ENCODE data around the gene EFNB2.

DNA sequence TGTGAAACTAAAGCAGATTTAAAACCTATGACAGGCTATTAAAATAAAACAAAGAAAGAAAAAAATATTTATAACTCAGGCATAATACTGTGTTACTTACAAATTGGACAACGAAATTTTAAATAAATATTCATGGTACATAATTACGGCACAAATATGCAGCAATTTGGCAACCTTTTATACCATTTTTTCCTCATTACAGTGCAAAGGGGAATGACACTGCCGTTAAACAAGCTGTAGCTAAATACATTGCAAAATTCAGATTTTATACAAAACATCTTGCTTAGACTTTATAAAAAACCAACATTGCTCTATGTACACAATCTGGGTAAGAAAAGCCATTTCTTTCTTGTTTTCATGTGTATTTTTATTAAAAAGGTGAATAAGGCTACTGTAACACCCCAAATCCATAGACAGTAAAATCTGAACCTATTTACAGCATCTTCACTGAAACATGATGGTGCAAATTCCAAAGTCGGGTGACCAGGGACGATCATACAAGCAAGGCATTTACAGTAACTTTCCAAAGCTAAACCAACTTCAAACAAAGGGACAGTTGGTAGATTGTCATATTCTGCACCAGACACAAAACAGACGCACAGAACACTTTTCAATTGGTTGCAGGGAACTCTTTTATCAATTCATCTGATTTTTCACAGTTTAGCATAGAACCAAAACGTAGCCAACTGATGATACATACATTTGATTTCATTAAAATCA, 45.5 kb downstream of the EFNB2 start:
- TF ChIP-seq, protein P1, sequence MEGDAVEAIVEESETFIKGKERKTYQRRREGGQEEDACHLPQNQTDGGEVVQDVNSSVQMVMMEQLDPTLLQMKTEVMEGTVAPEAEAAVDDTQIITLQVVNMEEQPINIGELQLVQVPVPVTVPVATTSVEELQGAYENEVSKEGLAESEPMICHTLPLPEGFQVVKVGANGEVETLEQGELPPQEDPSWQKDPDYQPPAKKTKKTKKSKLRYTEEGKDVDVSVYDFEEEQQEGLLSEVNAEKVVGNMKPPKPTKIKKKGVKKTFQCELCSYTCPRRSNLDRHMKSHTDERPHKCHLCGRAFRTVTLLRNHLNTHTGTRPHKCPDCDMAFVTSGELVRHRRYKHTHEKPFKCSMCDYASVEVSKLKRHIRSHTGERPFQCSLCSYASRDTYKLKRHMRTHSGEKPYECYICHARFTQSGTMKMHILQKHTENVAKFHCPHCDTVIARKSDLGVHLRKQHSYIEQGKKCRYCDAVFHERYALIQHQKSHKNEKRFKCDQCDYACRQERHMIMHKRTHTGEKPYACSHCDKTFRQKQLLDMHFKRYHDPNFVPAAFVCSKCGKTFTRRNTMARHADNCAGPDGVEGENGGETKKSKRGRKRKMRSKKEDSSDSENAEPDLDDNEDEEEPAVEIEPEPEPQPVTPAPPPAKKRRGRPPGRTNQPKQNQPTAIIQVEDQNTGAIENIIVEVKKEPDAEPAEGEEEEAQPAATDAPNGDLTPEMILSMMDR (conservative IDR thresholded peaks at IDR 0.05): no peak
- no peak for TF ChIP-seq EZH2 (IDR thresholded peaks at IDR 0.05; ENCODE audit: low read depth)
